Choroid plexus epithelial cell (primary cell): Measurements from ENCODE around the gene CCDC175.

Source experiments
- DNase-seq: peaks from one replicate; pipeline ENCODE4 v3.0.0-alpha.2; 2010; ENCODE audit warnings: low read depth
- H3K4me3 ChIP-seq: 2 replicates; pipeline ENCODE4 v1.5.1; 2011; ENCODE audit warnings: low read depth, mild to moderate bottlenecking, control low read depth, low read length, moderate library complexity
- TF ChIP-seq, protein P1 (sequence below): conservative IDR thresholded peaks from 2 replicates; pipeline ENCODE4 v1.5.1; 2011; ENCODE audit warnings: low read depth, mild to moderate bottlenecking, control low read depth, inconsistent platforms, low read length, moderate library complexity

The CCDC175 gene

GRCh38 chr14:59576332-59577294, at the start of gene CCDC175:
CCDC175 (minus strand) TSS chr14:59576812; CDS start chr14:59576775, 37 bp downstream.
- DNase-seq: peak; percentile 88
- H3K4me3 ChIP-seq: peak within 1 kb of the TSS; percentile 64
- TF ChIP-seq, protein P1, sequence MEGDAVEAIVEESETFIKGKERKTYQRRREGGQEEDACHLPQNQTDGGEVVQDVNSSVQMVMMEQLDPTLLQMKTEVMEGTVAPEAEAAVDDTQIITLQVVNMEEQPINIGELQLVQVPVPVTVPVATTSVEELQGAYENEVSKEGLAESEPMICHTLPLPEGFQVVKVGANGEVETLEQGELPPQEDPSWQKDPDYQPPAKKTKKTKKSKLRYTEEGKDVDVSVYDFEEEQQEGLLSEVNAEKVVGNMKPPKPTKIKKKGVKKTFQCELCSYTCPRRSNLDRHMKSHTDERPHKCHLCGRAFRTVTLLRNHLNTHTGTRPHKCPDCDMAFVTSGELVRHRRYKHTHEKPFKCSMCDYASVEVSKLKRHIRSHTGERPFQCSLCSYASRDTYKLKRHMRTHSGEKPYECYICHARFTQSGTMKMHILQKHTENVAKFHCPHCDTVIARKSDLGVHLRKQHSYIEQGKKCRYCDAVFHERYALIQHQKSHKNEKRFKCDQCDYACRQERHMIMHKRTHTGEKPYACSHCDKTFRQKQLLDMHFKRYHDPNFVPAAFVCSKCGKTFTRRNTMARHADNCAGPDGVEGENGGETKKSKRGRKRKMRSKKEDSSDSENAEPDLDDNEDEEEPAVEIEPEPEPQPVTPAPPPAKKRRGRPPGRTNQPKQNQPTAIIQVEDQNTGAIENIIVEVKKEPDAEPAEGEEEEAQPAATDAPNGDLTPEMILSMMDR: peak; percentile 88

DNA sequence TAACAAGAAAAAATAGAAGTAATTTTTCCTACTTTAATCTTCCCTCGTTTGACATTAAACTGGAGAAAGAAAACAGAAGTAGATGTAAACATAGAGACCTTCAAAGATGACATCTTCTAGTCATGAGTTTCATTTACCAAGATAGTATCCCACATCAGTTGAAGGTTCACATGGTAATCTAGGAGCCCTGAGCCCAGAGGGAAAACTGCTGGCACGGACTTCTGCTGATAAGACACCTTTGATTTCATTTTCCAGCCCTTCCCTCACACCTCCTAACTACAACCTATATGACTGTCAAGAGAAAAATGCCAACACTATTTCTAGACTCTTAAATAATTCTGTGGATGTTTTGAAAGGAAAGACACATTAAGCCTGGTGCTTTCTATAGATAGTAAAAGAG, 46.0 kb upstream of the CCDC175 start:
- DNase-seq: no peak
- no peak overlapping the region for H3K4me3 ChIP-seq
- TF ChIP-seq, protein P1: no peak

DNA sequence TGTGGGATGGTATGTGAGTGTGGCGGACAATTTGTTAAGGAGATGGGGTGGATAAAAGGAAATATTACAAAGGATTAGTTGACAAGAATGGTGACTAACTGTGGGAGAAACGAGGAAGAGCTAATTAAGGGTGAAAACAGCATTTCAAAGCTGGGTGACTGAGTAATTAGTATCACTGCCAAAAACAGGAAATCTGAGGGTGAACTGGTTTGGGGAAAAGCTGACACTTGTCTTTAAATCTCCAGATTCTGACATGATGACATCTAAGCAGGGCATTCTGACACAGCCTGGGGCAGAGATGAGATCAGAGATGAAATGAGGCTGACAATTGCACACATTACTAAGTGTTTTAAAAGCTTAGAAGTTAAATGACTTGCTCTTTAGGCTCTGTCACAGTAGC, 42.4 kb upstream of the CCDC175 start:
- H3K4me3 ChIP-seq: no peak overlapping the region
- TF ChIP-seq, protein P1: no peak
- no peak for DNase-seq

DNA sequence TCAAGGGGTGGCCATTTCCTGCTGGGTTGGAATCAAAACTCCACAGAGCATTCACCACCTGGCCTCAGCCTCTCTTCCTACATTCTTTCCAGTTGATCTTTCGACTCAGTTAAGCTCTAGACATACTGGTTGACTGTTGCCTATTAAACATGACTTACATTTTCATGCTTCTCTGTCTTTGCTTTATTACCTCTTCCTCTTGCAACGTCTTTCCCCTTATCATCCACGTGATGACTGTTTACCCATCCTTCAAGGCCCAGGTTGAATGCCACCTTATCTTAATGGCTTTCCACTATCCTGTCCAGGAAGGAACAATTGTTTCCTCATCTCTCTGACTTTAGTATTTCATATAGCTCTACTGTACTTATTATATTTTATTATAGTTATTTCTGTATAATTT, 24.4 kb upstream of the CCDC175 start:
- no peak overlapping the region for H3K4me3 ChIP-seq
- DNase-seq: no peak
- TF ChIP-seq, protein P1: no peak

DNA sequence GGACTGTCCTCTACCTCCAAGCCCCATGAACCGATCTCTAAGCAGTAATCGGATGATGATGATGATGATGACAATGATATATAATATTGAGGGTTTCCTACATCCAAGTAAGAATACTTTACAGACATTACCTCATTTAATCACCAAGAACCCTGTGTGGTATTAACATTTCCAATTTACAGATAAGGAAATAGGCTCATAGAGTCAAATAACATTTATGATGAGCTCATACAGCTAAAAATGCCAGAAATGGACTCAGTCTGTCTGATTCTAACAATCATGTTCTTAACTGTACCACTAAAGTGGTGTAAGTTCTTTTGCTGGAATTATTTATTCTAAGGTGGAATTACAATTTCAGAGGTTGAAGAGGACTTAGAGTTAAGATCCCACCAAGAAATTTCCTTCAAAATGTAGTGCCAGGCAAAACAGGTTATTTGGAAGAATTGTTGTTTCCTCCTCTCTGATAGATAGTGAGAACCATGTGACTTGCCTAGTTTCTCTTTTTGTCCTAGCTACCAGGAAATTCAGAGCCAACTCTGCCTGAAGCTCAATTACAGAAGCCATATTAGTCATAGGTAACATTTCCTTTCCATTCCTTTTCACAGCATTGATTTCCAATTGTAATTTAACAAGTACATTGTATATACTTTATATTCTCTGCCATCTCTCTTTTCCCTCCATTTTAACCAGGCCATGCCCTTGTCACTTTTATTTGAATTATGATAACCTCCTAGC, 23.8 kb upstream of the CCDC175 start:
- no peak overlapping the region for H3K4me3 ChIP-seq
- TF ChIP-seq, protein P1: no peak
- peak; percentile 49 for DNase-seq

DNA sequence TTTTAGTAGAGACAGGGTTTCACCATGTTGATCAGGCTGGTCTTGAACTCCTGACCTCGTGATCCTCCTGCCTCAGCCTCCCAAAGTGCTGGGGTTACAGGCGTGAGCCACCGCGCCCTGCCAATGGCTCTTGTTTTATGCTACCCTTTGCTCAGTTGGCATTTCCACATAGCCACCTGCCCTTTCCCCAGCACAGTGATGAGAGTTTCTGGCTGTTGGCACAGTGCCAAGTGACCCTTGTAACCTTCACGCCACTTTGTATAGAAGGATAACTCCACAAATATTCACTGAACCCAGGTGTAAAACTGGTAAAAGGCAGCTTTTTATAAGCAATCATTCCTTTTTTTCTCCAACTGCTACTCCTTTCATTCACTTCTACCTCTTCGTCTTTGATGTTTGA, 18.5 kb upstream of the CCDC175 start:
- H3K4me3 ChIP-seq: no peak overlapping the region
- TF ChIP-seq, protein P1: no peak
- no peak for DNase-seq
